ENCODE data around the gene CNPY4.

CNPY4 gene

DNA sequence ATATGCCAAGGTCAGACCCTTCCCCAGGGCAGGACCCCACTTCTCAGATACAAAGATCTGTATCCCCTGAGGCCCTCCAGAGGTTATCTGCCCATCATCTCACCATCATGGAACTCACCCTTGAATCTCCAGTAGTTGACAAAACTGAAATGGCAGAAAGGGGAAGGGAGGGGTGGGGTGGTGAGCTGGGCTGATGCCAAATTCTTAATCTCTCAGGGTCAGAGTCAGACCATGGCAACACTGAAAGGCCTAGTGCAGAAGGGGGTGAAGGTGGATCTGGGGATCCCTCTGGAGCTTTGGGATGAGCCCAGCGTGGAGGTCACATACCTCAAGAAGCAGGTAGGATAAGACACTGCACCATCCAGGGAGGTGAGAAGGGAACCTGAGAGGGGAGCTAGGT is 3.1 kb downstream of the CNPY4 start:
- TF ChIP-seq, protein P1, sequence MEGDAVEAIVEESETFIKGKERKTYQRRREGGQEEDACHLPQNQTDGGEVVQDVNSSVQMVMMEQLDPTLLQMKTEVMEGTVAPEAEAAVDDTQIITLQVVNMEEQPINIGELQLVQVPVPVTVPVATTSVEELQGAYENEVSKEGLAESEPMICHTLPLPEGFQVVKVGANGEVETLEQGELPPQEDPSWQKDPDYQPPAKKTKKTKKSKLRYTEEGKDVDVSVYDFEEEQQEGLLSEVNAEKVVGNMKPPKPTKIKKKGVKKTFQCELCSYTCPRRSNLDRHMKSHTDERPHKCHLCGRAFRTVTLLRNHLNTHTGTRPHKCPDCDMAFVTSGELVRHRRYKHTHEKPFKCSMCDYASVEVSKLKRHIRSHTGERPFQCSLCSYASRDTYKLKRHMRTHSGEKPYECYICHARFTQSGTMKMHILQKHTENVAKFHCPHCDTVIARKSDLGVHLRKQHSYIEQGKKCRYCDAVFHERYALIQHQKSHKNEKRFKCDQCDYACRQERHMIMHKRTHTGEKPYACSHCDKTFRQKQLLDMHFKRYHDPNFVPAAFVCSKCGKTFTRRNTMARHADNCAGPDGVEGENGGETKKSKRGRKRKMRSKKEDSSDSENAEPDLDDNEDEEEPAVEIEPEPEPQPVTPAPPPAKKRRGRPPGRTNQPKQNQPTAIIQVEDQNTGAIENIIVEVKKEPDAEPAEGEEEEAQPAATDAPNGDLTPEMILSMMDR (conservative IDR thresholded peaks at IDR 0.05; ENCODE audit: low read depth) = no peak
- H3K27ac ChIP-seq = peak overlapping the region; percentile 39
- CTCF ChIA-PET = interaction anchor here (0.6 kb wide), 1 partner anchor 194 kb away, joined by 3 read pairs; no protein-coding TSS in a partner anchor
- DNase-seq (ENCODE audit: low spot score) = no peak
- POLR2A ChIA-PET (ENCODE audit: low non-redundant PET) = no interaction called here

DNA sequence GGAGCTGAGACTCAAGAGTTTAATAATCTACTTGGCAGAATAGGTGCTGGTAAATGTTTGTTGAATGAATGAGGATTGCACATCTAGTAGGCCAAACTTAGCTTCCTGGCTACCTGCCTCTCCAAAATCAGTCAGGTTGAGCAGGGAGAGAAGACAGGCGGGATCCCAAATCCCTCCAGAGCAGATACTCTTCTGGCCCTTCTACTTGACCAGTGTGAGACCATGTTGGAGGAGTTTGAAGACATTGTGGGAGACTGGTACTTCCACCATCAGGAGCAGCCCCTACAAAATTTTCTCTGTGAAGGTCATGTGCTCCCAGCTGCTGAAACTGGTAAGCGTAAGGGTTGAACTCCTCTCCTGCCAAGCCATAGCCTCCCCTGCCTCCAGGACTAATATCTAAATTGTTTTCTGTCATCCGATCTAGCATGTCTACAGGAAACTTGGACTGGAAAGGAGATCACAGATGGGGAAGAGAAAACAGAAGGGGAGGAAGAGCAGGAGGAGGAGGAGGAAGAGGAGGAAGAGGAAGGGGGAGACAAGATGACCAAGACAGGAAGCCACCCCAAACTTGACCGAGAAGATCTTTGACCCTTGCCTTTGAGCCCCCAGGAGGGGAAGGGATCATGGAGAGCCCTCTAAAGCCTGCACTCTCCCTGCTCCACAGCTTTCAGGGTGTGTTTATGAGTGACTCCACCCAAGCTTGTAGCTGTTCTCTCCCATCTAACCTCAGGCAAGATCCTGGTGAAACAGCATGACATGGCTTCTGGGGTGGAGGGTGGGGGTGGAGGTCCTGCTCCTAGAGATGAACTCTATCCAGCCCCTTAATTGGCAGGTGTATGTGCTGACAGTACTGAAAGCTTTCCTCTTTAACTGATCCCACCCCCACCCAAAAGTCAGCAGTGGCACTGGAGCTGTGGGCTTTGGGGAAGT is 5.1 kb downstream of the CNPY4 start:
- TF ChIP-seq, protein P1 (conservative IDR thresholded peaks at IDR 0.05; ENCODE audit: low read depth) = no peak
- ChIA-PET CTCF (no interaction called here), POLR2A (ENCODE audit: low non-redundant PET) (interaction anchor here (0.6 to 1.1 kb wide), 5 partner anchors 10 to 310 kb away, joined by 3 to 10 read pairs (median 5); partner anchors contain the start of gene LAMTOR4)
- no peak for DNase-seq (ENCODE audit: low spot score)
- peak overlapping the region; percentile 99 for H3K27ac ChIP-seq

DNA sequence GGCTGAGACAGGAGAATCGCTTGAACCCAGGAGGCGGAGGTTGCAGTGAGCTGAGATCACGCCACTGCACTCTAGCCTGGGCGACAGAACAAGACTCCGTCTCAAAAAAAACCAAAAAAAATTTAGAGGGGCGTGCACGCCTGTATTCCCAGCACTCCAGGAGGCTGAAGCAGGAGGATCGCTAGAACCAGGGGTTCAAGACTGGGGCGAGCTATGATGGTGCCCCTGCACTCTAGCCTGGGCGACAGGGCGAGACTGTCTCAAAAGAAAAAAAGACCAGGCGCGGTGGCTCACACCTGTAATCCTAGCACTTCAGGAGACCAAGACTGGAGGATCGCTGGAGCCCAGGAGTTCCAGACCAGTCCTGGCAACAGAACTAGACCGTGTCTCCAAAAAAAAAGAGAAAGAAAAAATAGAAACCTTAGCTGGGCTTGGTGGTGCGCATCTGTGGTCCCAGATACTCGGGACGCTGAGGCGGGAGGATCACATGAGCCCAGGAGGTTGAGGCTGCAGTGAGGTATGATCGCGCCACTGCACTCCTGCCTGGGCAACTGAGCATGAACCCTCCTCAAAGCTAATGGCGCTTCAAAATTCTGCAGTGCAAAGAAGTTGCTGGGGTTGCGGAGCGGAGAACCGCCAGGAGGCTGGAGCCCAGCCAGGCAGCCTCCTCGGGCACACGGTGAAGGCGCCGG is 7.0 kb downstream of the CNPY4 start:
- CTCF ChIA-PET = interaction anchor here (0.7 kb wide), 2 partner anchors 30 to 213 kb away, joined by 3 to 5 read pairs; no protein-coding TSS in a partner anchor
- H3K27ac ChIP-seq = peak overlapping the region; percentile 99
- TF ChIP-seq, protein P1 (conservative IDR thresholded peaks at IDR 0.05; ENCODE audit: low read depth) = no peak
- DNase-seq (ENCODE audit: low spot score) = no peak
- POLR2A ChIA-PET (ENCODE audit: low non-redundant PET) = interaction anchor here (0.7 kb wide), 1 partner anchor 751 kb away, joined by 3 read pairs; no protein-coding TSS in a partner anchor

DNA sequence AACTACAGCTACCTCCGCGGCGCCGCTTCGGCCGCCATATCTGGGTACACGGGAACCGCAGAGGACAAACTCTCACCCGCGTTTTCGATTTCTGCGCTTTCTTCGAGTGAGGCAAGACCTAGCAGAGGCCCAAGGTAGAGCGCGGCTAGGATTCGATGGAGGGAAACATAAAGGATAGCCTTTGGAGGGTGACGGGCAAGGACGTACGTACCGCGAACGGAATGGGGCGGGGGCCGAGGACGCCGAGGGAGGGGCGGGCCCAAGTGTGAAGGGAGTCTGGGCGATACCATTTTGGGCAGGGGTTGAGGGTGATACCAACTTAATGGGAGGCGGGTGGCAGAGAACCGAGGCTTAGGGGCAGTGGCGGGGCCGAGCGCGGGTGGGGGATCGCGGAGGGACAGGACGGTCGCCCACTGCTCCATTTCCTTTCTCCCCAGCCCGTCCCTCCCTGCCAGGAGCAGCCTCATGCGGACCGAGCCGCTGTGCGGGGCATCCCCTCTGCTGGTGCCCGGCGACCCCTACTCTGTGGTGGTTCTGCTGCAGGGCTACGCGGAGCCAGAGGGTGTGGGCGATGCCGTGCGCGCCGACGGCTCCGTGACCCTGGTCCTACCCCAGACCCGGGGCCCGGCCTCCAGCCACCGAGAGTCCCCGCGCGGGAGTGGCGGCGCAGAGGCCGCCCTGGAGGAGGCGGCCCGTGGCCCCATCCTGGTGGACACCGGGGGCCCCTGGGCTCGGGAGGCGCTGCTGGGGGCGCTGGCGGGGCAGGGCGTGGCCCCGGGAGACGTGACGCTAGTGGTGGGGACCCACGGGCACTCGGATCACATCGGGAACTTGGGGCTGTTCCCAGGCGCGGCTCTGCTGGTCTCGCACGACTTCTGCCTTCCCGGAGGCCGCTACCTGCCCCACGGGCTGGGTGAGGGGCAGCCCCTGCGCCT is 7.8 kb downstream of the CNPY4 start, which contains the start of gene MBLAC1:
MBLAC1 (plus strand) TSS at position 37 of the 935 bp plus-strand sequence; CDS start at position 466, 429 bp downstream.
- ChIA-PET CTCF (interaction anchor here (0.7 kb wide), 2 partner anchors 30 to 214 kb away, joined by 3 to 5 read pairs; no protein-coding TSS in a partner anchor), POLR2A (ENCODE audit: low non-redundant PET) (interaction anchor here (0.7 kb wide), 1 partner anchor 752 kb away, joined by 3 read pairs; no protein-coding TSS in a partner anchor)
- DNase-seq (ENCODE audit: low spot score) = peak; percentile 92
- peak within 1 kb of the TSS; percentile 99 for H3K27ac ChIP-seq
- TF ChIP-seq, protein P1 (conservative IDR thresholded peaks at IDR 0.05; ENCODE audit: low read depth) = no peak

DNA sequence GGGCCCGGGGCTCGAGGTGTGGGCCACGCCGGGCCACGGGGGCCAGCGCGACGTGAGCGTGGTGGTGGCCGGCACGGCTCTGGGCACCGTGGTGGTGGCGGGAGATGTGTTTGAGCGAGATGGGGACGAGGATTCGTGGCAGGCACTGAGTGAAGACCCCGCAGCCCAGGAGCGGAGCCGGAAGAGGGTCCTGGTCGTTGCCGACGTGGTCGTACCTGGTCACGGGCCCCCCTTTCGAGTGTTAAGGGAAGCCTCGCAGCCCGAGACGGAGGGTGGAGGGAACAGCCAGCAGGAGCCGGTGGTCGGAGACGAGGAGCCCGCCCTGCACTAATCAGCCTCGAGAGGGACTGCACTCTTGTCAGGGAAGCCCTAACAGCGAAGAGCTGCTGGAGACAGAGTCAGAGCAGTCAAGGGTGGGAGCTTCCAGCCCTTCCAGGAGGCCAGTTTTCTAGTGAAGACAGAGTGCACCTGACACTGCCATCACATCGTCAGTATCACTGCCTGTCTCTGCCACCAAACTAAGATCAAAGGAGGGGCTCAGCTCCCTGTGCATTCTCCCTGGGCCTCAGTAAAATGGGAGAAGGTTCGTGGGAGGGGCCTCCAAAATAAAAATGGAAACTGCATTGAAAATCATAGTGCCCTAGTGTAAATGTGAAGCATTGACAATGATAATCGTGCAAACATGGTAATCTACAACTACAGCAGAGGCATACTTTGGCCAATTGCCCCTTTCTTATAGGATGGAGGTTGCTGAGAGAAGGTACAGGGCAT is 8.6 kb downstream of the CNPY4 start:
- H3K27ac ChIP-seq = peak overlapping the region; percentile 99
- CTCF ChIA-PET = interaction anchor here (0.6 kb wide), 2 partner anchors 11 to 20 kb away, joined by 4 read pairs; no protein-coding TSS in a partner anchor
- POLR2A ChIA-PET (ENCODE audit: low non-redundant PET) = no interaction called here
- TF ChIP-seq, protein P1 (conservative IDR thresholded peaks at IDR 0.05; ENCODE audit: low read depth) = no peak
- DNase-seq (ENCODE audit: low spot score) = no peak
